Measurements from ENCODE around the gene TIMP3. TPM values are rescaled to one million over a fixed set of nuclear protein-coding genes. Genes with fewer than 3 reads are reported as not detected.

TIMP3 gene
- polyA plus RNA-seq, 3 donors, result not detected

- H3K9ac ChIP-seq (ENCODE audit: insufficient read depth, low read length, poor library complexity, severe bottlenecking), result no peak overlapping the region
- no peak for TF ChIP-seq CTCF (IDR thresholded peaks at IDR 0.05)
- 93% methylated on average over 3 of the region's 4 CpGs for WGBS (ENCODE audit: insufficient coverage)
Measured at GRCh38 chr22:32874385-32874784, 72.9 kb downstream of the TIMP3 start.

DNA sequence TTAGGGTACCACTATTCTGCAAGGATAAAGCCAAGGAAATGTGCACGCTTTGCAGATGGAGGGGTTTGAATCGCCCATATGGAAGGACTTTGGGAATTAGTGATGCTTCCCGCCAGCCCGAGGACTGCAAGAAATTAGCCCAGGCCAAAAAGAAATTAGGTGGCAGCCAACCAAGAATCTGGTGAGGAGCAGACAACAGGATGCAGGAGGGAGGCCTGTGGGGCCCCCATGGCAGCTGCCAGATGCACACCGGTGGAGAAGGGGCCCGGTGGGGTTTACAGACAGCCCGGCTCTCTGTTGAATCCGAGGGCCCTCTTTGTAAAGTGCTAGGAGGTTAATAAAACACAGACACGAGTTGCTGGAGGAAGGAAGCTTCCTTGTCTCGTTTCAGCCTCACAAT lies 73.5 kb downstream of the TIMP3 start:
- intact Hi-C loops (cut with micrococcal nuclease), result no loop called here
- no peak overlapping the region for H3K4me2 ChIP-seq (replicated peaks; ENCODE audit: extremely low read depth, low read length, poor library complexity, severe bottlenecking)
- H3K9me3 Mint-ChIP-seq, result peaks cover 0 to 2% (median 0%) of the 10 kb centered on the region in 7 donors

More at GRCh38 chr22:32874385-32874784, 72.9 kb downstream of the TIMP3 start:
- Histone ChIP-seq H3K27ac (ENCODE audit: low read depth in 1 of 2, low read length in 2 of 2) (no peak overlapping the region), H3K4me1 (ENCODE audit: control insufficient read depth in 1 of 2, insufficient read depth in 2 of 2, low read length in 2 of 2) (no peaks in the 10 kb centered on the region), H3K36me3 (replicated peaks in 1 of 2; ENCODE audit: control insufficient read depth in 1 of 2, insufficient read depth in 2 of 2, low read length in 2 of 2) (no peaks in the 10 kb centered on the region), H2AFZ (ENCODE audit: insufficient read depth, low read depth, low read length, poor library complexity, severe bottlenecking) (no peak overlapping the region), H3K4me2 (replicated peaks; ENCODE audit: extremely low read depth, low read length, poor library complexity, severe bottlenecking) (no peak overlapping the region), H4K20me1 (ENCODE audit: insufficient read depth, low read length) (no peaks in the 10 kb centered on the region), H3K9me3 (replicated peaks in 1 of 2; ENCODE audit: control insufficient read depth in 1 of 2, insufficient read depth in 1 of 2, low read length in 2 of 2) (no peaks in the 10 kb centered on the region), H3K79me2 (ENCODE audit: insufficient read depth, low read length) (no peaks in the 10 kb centered on the region), H3K27me3 (ENCODE audit: control insufficient read depth in 2 of 2, insufficient read depth in 2 of 2, low read length in 2 of 2) (no peaks in the 10 kb centered on the region), H3K4me3 (replicated peaks in 1 of 3; ENCODE audit: low read depth in 2 of 3, low read length in 3 of 3) (no peak overlapping the region)
- Mint-ChIP-seq H3K27ac (no peak overlapping the region), H3K4me1 (no peaks in the 10 kb centered on the region), H3K36me3 (no peaks in the 10 kb centered on the region), H3K9me3 (peaks cover 0 to 2% (median 0%) of the 10 kb centered on the region in 7 donors), H3K27me3 (ENCODE audit: low read depth in 3 of 3) (peaks cover 1 to 6% (median 4%) of the 10 kb centered on the region in 3 donors), H3K4me3 (no peak overlapping the region)
- DNase-seq, result no peak
- intact Hi-C loops (cut with micrococcal nuclease), result no loop called here

More for the DNA sequence above, 73.5 kb downstream of the TIMP3 start:
- no peaks in the 10 kb centered on the region for H3K79me2 ChIP-seq (ENCODE audit: insufficient read depth, low read length)
- H3K36me3 ChIP-seq (replicated peaks in 1 of 2; ENCODE audit: control insufficient read depth in 1 of 2, insufficient read depth in 2 of 2, low read length in 2 of 2), result no peaks in the 10 kb centered on the region
- no peaks in the 10 kb centered on the region for H3K36me3 Mint-ChIP-seq
- H3K9me3 ChIP-seq (replicated peaks in 1 of 2; ENCODE audit: control insufficient read depth in 1 of 2, insufficient read depth in 1 of 2, low read length in 2 of 2), result no peaks in the 10 kb centered on the region
- no peak overlapping the region for H3K4me3 ChIP-seq (replicated peaks in 1 of 3; ENCODE audit: low read depth in 2 of 3, low read length in 3 of 3)
- no peaks in the 10 kb centered on the region for H4K20me1 ChIP-seq (ENCODE audit: insufficient read depth, low read length)
- no peaks in the 10 kb centered on the region for H3K4me1 Mint-ChIP-seq
- no peak overlapping the region for H2AFZ ChIP-seq (ENCODE audit: insufficient read depth, low read depth, low read length, poor library complexity, severe bottlenecking)
- H3K27me3 Mint-ChIP-seq (ENCODE audit: low read depth in 3 of 3), result peaks cover 1 to 9% (median 6%) of the 10 kb centered on the region in 3 donors
- no peaks in the 10 kb centered on the region for H3K27me3 ChIP-seq (ENCODE audit: control insufficient read depth in 2 of 2, insufficient read depth in 2 of 2, low read length in 2 of 2)
- 31% methylated on average over 5 of the region's 10 CpGs for WGBS (ENCODE audit: insufficient coverage)
- no peak overlapping the region for H3K27ac ChIP-seq (ENCODE audit: low read depth in 1 of 2, low read length in 2 of 2)
- no peaks in the 10 kb centered on the region for H3K4me1 ChIP-seq (ENCODE audit: control insufficient read depth in 1 of 2, insufficient read depth in 2 of 2, low read length in 2 of 2)
- H3K27ac Mint-ChIP-seq, result no peak overlapping the region
- DNase-seq, result no peak
- H3K9ac ChIP-seq (ENCODE audit: insufficient read depth, low read length, poor library complexity, severe bottlenecking), result no peak overlapping the region
- TF ChIP-seq CTCF (IDR thresholded peaks at IDR 0.05), result no peak
- H3K4me3 Mint-ChIP-seq, result no peak overlapping the region
